ENCODE measurements around the gene ST3GAL4.

DNA sequence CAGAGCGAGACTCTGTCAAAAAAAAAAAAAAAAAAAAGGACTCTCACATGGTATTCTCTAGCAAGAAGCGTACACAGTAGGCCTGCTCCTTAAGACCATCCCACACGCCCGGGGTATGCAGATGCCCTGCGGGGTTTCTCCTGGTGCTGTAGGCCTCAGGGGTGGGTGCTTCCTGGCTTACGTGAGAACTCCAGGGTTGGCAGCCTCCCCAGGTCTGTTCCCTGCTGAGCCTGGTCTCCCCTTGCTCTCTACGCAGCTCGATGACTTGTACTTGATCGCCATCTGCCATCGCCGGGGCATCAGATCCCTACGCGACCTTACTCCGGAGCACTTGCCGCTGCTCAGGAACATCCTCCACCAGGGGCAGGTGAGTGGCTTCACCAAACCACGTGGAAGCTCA is 12.4 kb upstream of the ST3GAL4 start:
- no peak for TF ChIP-seq NBN (IDR thresholded peaks at IDR 0.05; ENCODE audit: low read depth)
- no peak for TF ChIP-seq CREB1 (IDR thresholded peaks at IDR 0.05)
- TF ChIP-seq CREB1 (CRISPR knock-in tag; IDR thresholded peaks at IDR 0.05): no peak
- TF ChIP-seq, protein P1, sequence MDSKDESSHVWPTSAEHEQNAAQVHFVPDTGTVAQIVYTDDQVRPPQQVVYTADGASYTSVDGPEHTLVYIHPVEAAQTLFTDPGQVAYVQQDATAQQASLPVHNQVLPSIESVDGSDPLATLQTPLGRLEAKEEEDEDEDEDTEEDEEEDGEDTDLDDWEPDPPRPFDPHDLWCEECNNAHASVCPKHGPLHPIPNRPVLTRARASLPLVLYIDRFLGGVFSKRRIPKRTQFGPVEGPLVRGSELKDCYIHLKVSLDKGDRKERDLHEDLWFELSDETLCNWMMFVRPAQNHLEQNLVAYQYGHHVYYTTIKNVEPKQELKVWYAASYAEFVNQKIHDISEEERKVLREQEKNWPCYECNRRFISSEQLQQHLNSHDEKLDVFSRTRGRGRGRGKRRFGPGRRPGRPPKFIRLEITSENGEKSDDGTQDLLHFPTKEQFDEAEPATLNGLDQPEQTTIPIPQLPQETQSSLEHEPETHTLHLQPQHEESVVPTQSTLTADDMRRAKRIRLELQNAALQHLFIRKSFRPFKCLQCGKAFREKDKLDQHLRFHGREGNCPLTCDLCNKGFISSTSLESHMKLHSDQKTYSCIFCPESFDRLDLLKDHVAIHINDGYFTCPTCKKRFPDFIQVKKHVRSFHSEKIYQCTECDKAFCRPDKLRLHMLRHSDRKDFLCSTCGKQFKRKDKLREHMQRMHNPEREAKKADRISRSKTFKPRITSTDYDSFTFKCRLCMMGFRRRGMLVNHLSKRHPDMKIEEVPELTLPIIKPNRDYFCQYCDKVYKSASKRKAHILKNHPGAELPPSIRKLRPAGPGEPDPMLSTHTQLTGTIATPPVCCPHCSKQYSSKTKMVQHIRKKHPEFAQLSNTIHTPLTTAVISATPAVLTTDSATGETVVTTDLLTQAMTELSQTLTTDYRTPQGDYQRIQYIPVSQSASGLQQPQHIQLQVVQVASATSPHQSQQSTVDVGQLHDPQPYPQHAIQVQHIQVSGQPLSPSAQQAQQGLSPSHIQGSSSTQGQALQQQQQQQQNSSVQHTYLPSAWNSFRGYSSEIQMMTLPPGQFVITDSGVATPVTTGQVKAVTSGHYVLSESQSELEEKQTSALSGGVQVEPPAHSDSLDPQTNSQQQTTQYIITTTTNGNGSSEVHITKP (IDR thresholded peaks at IDR 0.05; ENCODE audit: partially characterized antibody): no peak
- no peak for TF ChIP-seq RB1 (IDR thresholded peaks at IDR 0.05; ENCODE audit: low read depth)
- TF ChIP-seq ZBTB17 (CRISPR knock-in tag; IDR thresholded peaks at IDR 0.05): no peak
- TF ChIP-seq CTCF (IDR thresholded peaks at IDR 0.05 in 2 of 3, conservative IDR thresholded peaks at IDR 0.05 in 1 of 3; ENCODE audit: insufficient read depth in 2 of 3, low read depth in 1 of 3, low read length in 3 of 3): no peak
- no peak for TF ChIP-seq POLR2AphosphoS5 (IDR thresholded peaks at IDR 0.05; ENCODE audit: control insufficient read depth, insufficient read depth, low read depth, low read length)
- no peak for TF ChIP-seq HDAC3 (IDR thresholded peaks at IDR 0.05; ENCODE audit: borderline replicate concordance, partially characterized antibody)
- TF ChIP-seq NCOA6 (IDR thresholded peaks at IDR 0.05): no peak
- no peak for TF ChIP-seq HMGN3 (IDR thresholded peaks at IDR 0.05; ENCODE audit: borderline replicate concordance, extremely low read depth, insufficient read length, low read depth, low read length)

Data from K562 (cell line).